DMS53 treated with DMSO at 0.1 percent for 48 hours (cell line): Measurements from ENCODE around the gene CMSS1.
"Not testable (repeated sequence)": the region's sequence is repeated elsewhere in the genome, so short reads cannot be mapped to it uniquely, and the experiment has no call there.

Experiments
- DNase-seq: peaks from one replicate; lab custom pipeline; 2025; ENCODE audit not compliant: unreplicated experiment; lab: John Stamatoyannopoulos, UW

Gene CMSS1

GRCh38 chr3:100075196-100075595 is 257.5 kb downstream of the CMSS1 start:
- no peak for DNase-seq

DNA sequence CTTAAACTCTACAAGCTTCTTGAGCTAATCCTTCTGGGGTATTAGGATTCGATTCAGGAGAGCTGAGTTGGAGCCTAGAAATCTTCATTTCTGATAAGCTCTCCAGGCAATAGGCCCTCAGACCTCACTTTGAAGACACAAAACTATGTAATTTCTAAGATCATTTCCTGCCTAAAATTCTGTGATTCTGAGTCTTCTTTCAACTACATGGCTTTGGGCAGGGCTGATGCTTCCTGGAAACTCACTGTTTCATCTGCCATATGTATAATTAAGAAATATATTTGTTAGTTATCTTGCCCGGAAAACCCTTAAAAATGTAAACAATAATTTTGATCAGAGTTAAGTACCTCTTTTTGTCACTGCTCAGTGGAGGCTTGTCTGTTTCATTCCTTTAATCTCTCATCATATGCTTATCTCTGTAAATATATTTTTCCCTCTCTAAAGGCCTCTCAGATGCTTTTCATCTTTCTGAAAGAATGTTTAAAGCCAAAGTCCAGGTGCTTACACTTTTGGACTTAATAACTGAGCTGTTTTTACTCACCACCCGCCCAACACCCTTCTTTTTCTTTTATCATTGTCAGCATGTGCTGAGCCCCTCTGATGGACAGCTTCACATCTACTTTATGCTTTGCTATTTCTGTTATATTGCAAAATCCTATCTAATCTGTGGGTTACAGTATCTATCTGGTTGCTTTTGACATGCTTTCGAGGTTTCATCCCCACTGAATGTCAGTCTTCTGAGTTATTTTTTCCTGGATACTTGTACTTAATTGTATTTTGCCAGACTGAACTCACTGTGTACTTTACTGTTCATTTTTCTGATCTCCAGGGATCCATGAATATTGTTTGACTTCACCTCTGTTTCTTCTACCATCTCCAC is 258.4 kb downstream of the CMSS1 start:
- DNase-seq: no peak

DNA sequence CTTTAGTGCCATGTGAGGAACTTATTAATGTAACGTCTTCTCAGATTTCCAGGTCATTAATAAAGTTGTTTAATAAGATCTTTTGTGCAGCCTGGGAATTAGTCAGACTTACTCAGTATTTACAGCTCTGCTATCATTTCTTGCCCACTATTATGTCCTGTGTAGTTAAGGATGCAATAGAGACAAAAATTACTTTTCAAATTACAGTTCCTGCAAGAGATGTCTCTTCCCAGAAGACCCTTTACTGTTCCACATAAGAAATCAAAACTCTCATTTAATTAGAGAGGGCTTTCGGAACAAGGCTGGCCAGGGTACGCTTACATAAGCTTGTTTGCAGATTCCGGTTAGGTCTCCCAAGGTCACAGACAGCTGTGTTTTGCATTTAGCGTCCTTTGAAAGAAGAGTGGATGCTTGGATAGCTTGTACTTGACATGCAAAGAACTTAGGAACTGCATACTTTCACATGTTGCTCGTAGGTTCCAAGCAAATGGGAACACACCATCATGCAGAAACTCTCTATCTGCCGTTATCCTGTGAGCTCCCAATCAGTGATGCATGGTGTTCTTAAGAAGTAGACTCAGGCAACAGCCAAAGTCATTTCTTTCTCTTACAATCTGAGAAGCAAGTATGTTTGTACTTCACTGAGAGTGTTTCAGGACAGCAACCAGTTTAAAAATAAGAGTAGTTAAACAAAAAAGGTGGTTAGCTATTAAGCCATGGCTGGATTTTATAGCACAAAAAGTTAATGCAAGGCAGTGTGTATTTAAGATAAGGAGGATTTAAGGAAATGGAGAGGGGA is 259.3 kb downstream of the CMSS1 start:
- DNase-seq: no peak

GRCh38 chr3:100079328-100079727 is 261.7 kb downstream of the CMSS1 start:
- DNase-seq: no peak

DNA sequence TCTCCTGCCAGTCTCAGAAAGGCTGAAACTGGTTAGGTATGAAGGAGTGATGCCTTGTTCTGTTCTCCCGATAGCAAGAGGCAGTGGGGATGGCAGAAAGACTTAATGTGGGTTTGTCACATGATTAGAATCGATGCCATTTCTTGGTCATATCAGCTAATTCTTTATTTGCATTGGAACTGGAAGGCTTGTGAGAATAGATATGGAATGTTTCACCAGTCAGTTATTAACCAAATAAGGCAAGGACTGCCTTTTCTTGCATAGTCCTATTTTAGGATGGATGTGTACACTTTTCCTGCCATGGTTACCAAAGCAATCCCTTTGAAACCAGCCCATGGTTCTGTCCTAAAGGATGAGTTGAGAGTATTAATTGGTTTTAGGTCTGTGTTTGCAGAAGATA is 262.9 kb downstream of the CMSS1 start:
- no peak for DNase-seq

GRCh38 chr3:100081311-100081710 is 263.6 kb downstream of the CMSS1 start:
- no peak for DNase-seq

DNA sequence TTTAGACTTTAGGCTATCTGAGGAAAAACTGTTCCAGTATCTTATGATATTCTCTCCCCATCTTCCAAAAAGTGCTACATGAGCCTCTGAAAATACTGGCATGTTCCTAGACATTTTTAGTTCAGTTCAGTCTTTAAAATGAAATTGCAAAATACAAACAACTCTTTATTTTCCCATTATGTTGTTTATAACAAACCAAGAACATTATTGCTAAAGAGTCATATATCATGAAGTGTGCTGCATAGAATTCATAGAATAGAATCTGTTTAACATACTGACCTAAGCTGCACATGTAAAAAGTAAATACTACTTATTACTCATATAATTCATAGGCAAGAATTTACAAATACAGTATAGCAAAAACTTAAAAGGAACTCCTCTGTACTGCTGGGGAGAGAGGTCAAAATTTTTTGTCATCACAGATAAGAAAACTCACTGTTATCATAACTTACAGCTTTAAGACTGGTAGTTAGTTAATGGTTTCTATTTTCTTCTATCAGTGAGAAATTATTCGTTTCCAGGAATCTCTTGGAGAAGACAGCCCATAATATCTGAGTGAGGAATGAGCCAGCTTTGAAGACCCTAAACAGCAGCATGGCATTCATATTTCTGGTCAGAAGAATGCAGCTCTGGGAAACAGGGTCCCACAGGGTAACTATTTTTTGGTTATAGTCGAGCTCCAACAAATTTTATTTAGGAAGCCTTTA is 264.5 kb downstream of the CMSS1 start:
- no peak for DNase-seq

DNA sequence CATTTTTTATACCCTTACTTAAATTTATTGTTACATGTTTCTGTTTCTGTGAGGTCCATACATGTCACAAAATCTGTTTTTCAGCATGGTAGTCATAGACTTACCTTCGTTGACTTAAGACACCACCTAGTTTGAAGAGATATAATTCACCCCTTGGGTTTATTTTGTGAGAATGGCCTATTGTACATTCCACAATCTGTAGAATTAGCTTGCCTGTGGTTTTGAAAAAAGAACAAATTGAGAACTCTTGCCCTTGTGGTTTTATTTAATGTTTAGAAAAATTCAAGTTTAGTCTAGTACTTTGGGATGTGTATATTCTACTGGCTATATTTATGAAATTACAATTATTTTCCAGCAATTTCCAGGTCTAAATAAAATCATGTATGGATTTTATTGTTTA is 265.1 kb downstream of the CMSS1 start:
- no peak for DNase-seq

GRCh38 chr3:100083209-100083608 is 265.5 kb downstream of the CMSS1 start:
- DNase-seq: no peak

- no peak for DNase-seq
Measured at GRCh38 chr3:100084100-100084806, 266.6 kb downstream of the CMSS1 start.

DNA sequence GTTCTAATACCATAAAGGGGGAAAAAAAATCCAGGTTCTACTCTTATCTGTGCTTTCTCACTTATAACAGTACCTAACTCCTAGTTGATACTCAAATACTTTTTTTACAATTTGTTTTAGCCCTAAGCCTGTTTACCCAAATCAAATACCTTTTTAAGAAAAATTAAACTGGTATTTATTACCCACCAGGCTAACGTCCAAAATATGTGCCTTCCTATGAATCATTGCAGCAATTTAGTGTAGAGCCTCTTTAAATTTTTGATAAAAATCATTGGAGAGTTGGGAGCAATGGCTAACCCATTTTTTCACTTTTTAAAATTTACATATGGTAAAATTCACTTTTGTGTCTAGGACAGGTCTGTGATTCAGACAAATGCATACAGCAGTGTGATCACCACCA is 268.7 kb downstream of the CMSS1 start:
- no peak for DNase-seq

GRCh38 chr3:100087198-100087597 is 269.5 kb downstream of the CMSS1 start:
- no peak for DNase-seq

DNA sequence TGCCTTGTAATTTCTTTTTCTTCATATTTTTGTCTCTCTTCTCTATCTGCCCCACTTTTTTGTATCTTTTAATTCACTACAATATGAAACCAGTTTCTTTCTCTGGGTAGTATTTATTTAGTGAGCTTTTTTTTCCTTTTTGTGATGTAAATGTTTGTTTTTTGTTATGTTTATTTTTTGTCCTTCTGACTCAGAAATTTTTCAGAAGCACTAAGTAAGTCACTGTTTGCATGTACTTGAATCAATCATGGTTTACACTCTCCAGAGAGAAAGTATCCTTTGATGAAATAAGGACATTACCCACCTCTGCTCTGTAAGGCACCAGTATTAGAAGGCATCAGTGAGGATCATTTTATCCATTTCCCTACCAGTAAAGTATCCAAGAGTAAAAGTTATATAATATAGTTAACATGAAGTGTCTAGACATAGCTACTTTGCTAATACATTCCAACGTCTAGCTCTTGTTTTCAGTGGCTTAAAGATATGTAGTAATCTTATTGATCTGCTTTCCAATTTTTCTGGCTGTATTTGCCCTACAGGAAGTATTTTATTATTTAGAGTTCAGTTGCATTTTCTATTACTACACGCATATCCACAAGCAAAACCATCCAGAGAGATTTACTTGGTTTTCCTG is 271.2 kb downstream of the CMSS1 start:
- DNase-seq: peak; percentile 48

- DNase-seq: no peak
Measured at GRCh38 chr3:100089812-100090668, 272.4 kb downstream of the CMSS1 start.

DNA sequence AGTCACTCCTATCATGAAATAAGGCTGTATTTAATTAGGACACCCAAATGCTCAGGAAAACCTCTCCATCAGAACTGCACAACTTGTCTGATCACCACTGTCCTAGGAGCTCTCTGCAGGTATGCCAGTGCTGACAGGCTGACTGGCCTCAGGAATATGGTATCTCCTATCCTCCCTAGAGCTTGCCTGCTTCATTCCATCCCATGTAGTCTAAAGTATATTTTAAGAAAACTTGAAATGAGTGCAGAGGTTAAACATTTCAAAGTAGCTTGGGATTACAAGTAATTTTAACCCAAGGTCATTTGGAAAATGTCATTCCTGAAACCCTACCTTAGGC is 273.0 kb downstream of the CMSS1 start:
- no peak for DNase-seq

DNA sequence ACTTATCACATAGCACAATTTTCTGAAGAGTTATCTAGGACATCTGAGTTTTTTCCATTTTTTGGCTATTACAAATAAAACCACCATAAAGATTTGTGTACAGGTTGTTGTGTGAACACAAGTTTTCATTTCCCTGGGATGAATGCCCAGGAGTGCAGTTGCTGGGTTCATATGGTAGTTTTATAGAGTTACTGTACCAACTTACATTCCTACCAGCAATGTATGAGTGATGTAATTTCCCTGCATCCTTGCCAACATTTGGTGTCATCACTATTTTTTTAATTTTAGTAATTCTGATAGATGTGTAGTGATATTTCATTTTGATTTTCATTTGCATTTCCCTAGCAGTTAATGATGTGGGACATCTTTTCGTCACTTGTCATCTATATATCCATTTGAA is 276.2 kb downstream of the CMSS1 start:
- no peak for DNase-seq

DNA sequence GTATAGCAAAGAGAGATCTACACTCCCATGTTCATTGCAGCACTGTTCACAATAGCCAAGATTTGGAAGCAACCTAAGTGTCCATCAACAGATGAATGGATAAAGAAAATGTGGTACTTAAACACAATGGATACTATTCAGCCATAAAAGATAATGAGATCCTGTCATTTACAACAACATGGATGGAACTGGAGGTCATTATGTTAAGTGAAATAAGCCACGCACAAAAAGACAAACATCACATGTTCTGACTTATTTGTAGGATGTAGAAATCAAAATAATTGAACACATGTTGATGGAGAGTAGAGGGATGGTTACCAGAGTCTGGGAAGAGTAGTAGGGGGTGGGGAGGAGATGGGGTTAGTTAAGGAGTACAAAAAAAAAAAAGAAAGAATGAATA is 278.6 kb downstream of the CMSS1 start:
- not testable (repeated sequence) for DNase-seq

- DNase-seq: no peak
Measured at GRCh38 chr3:100096866-100097265, 279.2 kb downstream of the CMSS1 start.

DNA sequence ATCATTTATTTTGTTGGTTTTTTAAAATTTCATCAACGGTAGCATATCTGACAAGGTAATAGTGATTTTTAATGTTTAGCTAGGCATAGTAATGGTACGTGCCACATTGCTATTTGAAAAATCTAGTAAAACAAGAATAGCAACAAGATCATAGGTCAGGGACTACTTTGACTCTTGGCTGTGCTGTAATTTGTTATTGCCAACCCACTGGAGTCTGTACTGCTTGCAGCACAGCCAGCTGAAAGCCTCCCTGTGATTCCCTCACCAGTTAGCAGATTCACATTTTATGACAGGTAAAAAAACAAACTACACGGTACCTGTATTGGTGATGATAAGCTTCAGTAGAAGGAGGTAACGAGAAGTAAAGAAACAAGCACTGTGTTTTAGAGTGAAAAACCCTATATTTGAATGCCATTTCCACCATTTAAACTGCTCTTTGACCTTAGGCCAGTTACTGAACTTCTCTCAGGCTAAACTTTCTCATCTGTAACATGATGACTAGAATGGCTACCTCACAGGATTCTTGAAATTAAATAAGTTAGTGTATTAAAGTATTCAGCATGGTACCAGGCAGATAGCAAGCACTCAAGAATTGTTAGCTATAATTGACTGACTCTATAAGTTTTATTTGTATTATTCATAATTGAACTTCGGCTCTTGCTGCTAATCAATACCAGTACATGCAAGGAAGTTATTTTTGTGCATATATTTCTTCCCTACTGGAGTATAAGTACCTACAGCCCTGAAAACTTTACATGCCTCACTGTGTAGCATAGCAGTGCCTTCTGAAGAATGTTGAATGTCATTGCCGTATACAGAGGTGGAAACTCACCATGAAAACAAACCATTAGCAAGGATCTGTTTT is 280.5 kb downstream of the CMSS1 start:
- no peak for DNase-seq
